CD14-positive monocyte (primary cell): ENCODE measurements around the gene ANKRD53. TPM values are rescaled to one million over a fixed set of nuclear protein-coding genes. Genes with fewer than 3 reads are reported as not detected.
A peak's percentile ranks its signal among the peaks of the same experiment; 100 is the strongest.

Experiments
- DNase-seq, 3 donors: peaks; one replicate each; pipeline ENCODE4 v3.0.0-alpha.2; 2011 to 2022
- H2AFZ ChIP-seq: 2 replicates; pipeline ENCODE4 v1.6.0; 2012; ENCODE audit warnings: mild to moderate bottlenecking, low read depth, low read length, inconsistent platforms; ENCODE audit not compliant: insufficient read depth, poor library complexity, severe bottlenecking
- H3K27ac ChIP-seq, 2 donors: 1 replicate in 1 of 2; 2 replicates in 1 of 2; pipeline ENCODE4 v1.5.1; 2012 to 2013; ENCODE audit warnings: low read length in 2 of 2, control low read depth in 1 of 2, inconsistent platforms in 1 of 2, low read depth in 1 of 2, mild to moderate bottlenecking in 1 of 2
- H3K27me3 ChIP-seq, 2 donors: one replicate each; pipeline versions ENCODE4 v1.6.0 to v1.6.1; 2011 to 2013; ENCODE audit warnings: low read length in 2 of 2; ENCODE audit not compliant: control insufficient read depth in 2 of 2, insufficient read depth in 2 of 2
- H3K36me3 ChIP-seq, 2 donors: replicated peaks in 1 of 2; 1 replicate in 1 of 2; 2 replicates in 1 of 2; pipeline versions ENCODE4 v1.5.1 to v1.6.1; 2012 to 2013; ENCODE audit warnings: low read length in 2 of 2, control low read depth in 1 of 2, inconsistent platforms in 1 of 2, mild to moderate bottlenecking in 1 of 2; ENCODE audit not compliant: insufficient read depth in 2 of 2, control insufficient read depth in 1 of 2
- H3K4me1 ChIP-seq, 2 donors: 1 replicate in 1 of 2; 2 replicates in 1 of 2; pipeline versions ENCODE4 v1.5.1 to v1.6.1; 2012 to 2013; ENCODE audit warnings: low read length in 2 of 2, control low read depth in 1 of 2, inconsistent platforms in 1 of 2, mild to moderate bottlenecking in 1 of 2, moderate library complexity in 1 of 2; ENCODE audit not compliant: insufficient read depth in 2 of 2, control insufficient read depth in 1 of 2
- H3K4me2 ChIP-seq: replicated peaks from 2 replicates; pipeline ENCODE3; 2012; ENCODE audit warnings: low read length, moderate library complexity, mild to moderate bottlenecking; ENCODE audit not compliant: poor library complexity, severe bottlenecking; ENCODE audit errors: extremely low read depth
- H3K4me3 ChIP-seq, 3 experiments: fragments of 200-600 bp in 1 of 3; sonication (generic) in 1 of 3; replicated peaks in 1 of 3; 1 replicate in 2 of 3; 2 replicates in 1 of 3; pipeline ENCODE4 v1.5.1; 2011 to 2013; ENCODE audit warnings: low read length in 3 of 3, mild to moderate bottlenecking in 3 of 3, control low read depth in 2 of 3, low read depth in 2 of 3, inconsistent platforms in 1 of 3, moderate library complexity in 1 of 3
- H3K79me2 ChIP-seq: 2 replicates; pipeline ENCODE4 v1.6.0; 2012; ENCODE audit warnings: mild to moderate bottlenecking, control low read depth, inconsistent platforms, low read length, moderate library complexity; ENCODE audit not compliant: insufficient read depth
- H3K9ac ChIP-seq: 2 replicates; pipeline ENCODE4 v1.6.0; 2017; ENCODE audit warnings: low read length, mild to moderate bottlenecking; ENCODE audit not compliant: insufficient read depth, poor library complexity, severe bottlenecking
- H3K9me3 ChIP-seq, 2 donors: replicated peaks in 1 of 2; 1 replicate in 1 of 2; 2 replicates in 1 of 2; pipeline versions ENCODE4 v1.5.1 to v1.6.1; 2012 to 2013; ENCODE audit warnings: low read length in 2 of 2, control low read depth in 1 of 2; ENCODE audit not compliant: control insufficient read depth in 1 of 2, insufficient read depth in 1 of 2
- H4K20me1 ChIP-seq: 2 replicates; pipeline ENCODE4 v1.6.0; 2012; ENCODE audit warnings: mild to moderate bottlenecking, low read length, control low read depth, moderate library complexity; ENCODE audit not compliant: insufficient read depth
- H3K27ac Mint-ChIP-seq, 7 donors: one replicate each; pipeline ENCODE4 v1.8.0; 2020; ENCODE audit warnings: mild to moderate bottlenecking in 7 of 7, mixed read lengths in 7 of 7, moderate library complexity in 6 of 7, inconsistent platforms in 2 of 7
- H3K27me3 Mint-ChIP-seq, 3 donors: one replicate each; pipeline ENCODE4 v1.8.0; 2021 to 2022; ENCODE audit warnings: low read depth in 3 of 3, mild to moderate bottlenecking in 3 of 3, mixed read lengths in 3 of 3, moderate library complexity in 3 of 3, inconsistent platforms in 1 of 3
- H3K36me3 Mint-ChIP-seq, 2 donors: one replicate each; pipeline ENCODE4 v1.8.0; 2020; ENCODE audit warnings: mixed read lengths in 2 of 2, inconsistent platforms in 1 of 2, mild to moderate bottlenecking in 1 of 2
- H3K4me1 Mint-ChIP-seq: one replicate; pipeline ENCODE4 v1.8.0; 2020; ENCODE audit warnings: mild to moderate bottlenecking, mixed read lengths
- H3K4me3 Mint-ChIP-seq, 2 donors: one replicate each; pipeline ENCODE4 v1.8.0; 2020; ENCODE audit warnings: mild to moderate bottlenecking in 2 of 2, mixed read lengths in 2 of 2, moderate library complexity in 1 of 2
- H3K9me3 Mint-ChIP-seq, 7 donors: one replicate each; pipeline ENCODE4 v1.8.0; 2020 to 2022; ENCODE audit warnings: mixed read lengths in 7 of 7, mild to moderate bottlenecking in 6 of 7, moderate library complexity in 6 of 7, inconsistent platforms in 2 of 7
- WGBS: methylation state at CpG from one replicate; pipeline ENCODE4 v1.1.5; 2013; ENCODE audit warnings: missing lambda C conversion rate; ENCODE audit not compliant: insufficient coverage; 5-methylcytosine and 5-hydroxymethylcytosine counted together
- intact Hi-C, 2 donors: fragments of 100-400 bp; cut with micrococcal nuclease; formaldehyde crosslinking; loops; one replicate each; pipeline versions ENCODE4 v1.15.0 to v1.15.1; 2023
- polyA plus RNA-seq, 3 donors: library from polyadenylated mRNA; depleted of rRNA in 1 of 3; unstranded in 2 of 3; stranded (reverse) in 1 of 3; fragments of 300-500 nt in 2 of 3; fragments of >200 nt in 1 of 3; fragmentation: Illumina TruSeq in 2 of 3; gene quantifications; 1 replicate in 2 of 3; 2 replicates in 1 of 3; pipeline ENCODE4 v1.2.3, GENCODE V29; 2012 to 2021
- TF ChIP-seq, protein P1 (sequence below): fragments of 200-600 bp; IDR thresholded peaks from one replicate; pipeline ENCODE4 v1.8.0; 2022; ENCODE audit warnings: antibody characterized with exemption, mild to moderate bottlenecking

Gene ANKRD53
- polyA plus RNA-seq, 3 donors, result 0.12 TPM; not detected in 2

DNA sequence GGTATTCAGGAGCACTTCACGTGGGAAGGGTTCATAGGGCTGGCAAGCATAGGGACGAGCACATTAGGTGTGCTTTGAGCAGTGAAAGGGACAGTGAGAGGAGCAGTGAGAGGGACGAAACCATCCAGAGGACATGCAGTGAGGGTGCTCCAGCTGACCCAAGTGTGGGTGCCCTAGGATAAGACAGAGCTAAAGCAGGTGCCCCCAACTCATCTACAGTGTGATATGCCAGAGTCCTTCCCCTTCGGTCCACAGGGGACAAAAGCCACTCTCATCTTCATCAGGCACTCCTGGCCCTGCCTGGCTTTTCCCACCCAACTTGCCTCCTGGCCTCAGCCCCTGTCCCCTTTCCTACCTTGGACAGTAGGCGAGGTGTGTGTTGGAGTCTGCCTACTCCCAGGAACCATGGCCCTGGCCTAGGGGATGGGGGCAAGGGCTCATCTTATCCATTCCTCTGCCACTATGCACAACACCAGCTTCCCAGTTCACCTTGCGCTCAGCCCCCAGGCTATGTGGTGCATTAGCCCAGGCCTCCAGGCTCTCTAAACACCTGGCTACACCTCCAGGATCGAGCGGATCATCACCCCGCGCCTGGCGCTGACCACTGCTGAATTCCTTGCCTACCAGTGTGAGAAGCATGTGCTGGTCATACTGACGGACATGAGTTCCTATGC lies 16.1 kb upstream of the ANKRD53 start:
- peak in 1 of 3 donors; percentile 3 for DNase-seq
- Mint-ChIP-seq H3K9me3 (peaks cover 0 to 4% (median 1%) of the 10 kb centered on the region in 7 donors), H3K4me3 (no peak overlapping the region), H3K27me3 (peaks cover 24 to 47% (median 42%) of the 10 kb centered on the region in 3 donors), H3K36me3 (peaks cover 0 to 2% of the 10 kb centered on the region in 2 donors), H3K4me1 (peaks cover 11% of the 10 kb centered on the region), H3K27ac (no peak overlapping the region)
- H3K36me3 ChIP-seq, result no peaks in the 10 kb centered on the region
- no peak overlapping the region for H3K4me3 ChIP-seq
- 92% methylated on average over 8 of the region's 12 CpGs for WGBS
- peaks cover 4 to 30% of the 10 kb centered on the region in 2 donors for H3K27me3 ChIP-seq
- H3K27ac ChIP-seq, result no peak overlapping the region
- intact Hi-C loops, result no loop called here
- no peaks in the 10 kb centered on the region for H4K20me1 ChIP-seq
- no peak overlapping the region for H3K9ac ChIP-seq
- TF ChIP-seq, protein P1, sequence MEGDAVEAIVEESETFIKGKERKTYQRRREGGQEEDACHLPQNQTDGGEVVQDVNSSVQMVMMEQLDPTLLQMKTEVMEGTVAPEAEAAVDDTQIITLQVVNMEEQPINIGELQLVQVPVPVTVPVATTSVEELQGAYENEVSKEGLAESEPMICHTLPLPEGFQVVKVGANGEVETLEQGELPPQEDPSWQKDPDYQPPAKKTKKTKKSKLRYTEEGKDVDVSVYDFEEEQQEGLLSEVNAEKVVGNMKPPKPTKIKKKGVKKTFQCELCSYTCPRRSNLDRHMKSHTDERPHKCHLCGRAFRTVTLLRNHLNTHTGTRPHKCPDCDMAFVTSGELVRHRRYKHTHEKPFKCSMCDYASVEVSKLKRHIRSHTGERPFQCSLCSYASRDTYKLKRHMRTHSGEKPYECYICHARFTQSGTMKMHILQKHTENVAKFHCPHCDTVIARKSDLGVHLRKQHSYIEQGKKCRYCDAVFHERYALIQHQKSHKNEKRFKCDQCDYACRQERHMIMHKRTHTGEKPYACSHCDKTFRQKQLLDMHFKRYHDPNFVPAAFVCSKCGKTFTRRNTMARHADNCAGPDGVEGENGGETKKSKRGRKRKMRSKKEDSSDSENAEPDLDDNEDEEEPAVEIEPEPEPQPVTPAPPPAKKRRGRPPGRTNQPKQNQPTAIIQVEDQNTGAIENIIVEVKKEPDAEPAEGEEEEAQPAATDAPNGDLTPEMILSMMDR, result no peak
- H3K9me3 ChIP-seq, result no peaks in the 10 kb centered on the region
- H2AFZ ChIP-seq, result no peak overlapping the region
- no peak overlapping the region for H3K4me2 ChIP-seq
- H3K4me1 ChIP-seq, result peaks cover 9 to 10% of the 10 kb centered on the region in 2 donors
- no peaks in the 10 kb centered on the region for H3K79me2 ChIP-seq

DNA sequence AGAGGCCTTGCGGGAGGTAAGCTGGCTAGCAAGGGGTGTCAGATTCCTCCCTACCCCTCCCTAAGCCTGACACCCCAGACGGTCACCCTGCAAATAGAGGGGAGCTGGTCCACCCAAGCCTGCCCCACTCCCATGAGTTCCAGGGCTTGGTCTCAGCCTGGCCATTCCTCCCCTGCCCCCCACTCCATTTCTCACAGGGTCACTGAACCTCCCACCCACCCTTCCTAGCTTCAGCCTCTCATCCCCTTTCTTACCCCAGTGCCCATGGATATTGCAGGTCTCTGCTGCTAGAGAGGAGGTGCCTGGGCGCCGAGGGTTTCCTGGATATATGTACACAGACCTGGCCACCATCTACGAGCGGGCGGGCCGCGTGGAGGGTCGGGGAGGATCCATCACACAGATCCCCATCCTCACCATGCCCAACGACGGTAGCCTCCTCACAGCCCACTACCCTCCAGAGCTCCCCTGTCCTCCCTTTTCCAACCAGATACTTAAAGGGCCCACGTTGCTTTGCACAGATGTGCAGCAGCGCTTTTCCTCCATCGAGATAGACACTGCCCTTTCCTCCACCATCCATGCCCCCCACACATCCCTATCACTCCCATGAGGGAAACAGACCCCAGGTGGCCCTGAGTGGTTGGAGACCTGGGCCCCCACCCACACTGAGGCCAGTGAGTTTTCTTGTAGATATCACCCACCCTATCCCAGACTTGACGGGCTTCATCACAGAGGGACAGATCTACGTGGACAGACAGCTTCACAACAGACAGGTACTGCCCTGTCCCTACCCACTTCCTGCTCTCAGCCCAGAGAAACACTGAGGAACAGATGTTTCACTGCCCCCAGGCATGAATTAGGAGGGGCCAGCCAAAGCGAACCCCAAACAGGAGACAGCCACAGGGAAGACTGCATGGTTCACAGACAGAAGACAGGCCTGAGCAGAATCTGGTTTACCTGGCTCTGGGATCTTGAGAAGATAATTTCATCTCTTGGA lies 15.2 kb upstream of the ANKRD53 start:
- no peaks in the 10 kb centered on the region for H3K36me3 ChIP-seq
- no peaks in the 10 kb centered on the region for H4K20me1 ChIP-seq
- no peak overlapping the region for H3K4me2 ChIP-seq
- peaks cover 4 to 30% of the 10 kb centered on the region in 2 donors for H3K27me3 ChIP-seq
- Mint-ChIP-seq H3K4me3 (peak overlapping the region in 1 of 2 donors; percentile 9), H3K36me3 (peaks cover 0 to 2% of the 10 kb centered on the region in 2 donors), H3K4me1 (peaks cover 7% of the 10 kb centered on the region), H3K27me3 (peaks cover 25 to 48% (median 45%) of the 10 kb centered on the region in 3 donors), H3K9me3 (peaks cover 0 to 4% (median 1%) of the 10 kb centered on the region in 7 donors), H3K27ac (no peak overlapping the region)
- H3K4me1 ChIP-seq, result peaks cover 9 to 10% of the 10 kb centered on the region in 2 donors
- 76% methylated on average over 15 of the region's 18 CpGs for WGBS
- H3K9ac ChIP-seq, result no peak overlapping the region
- H3K4me3 ChIP-seq, result no peak overlapping the region
- H3K27ac ChIP-seq, result no peak overlapping the region
- TF ChIP-seq, protein P1, result no peak
- no peak overlapping the region for H2AFZ ChIP-seq
- H3K9me3 ChIP-seq, result no peaks in the 10 kb centered on the region
- intact Hi-C loops, result no loop called here
- DNase-seq, result no peak
- no peaks in the 10 kb centered on the region for H3K79me2 ChIP-seq
